Fibroblast of skin of right quadriceps (primary cell): Measurements from ENCODE around the gene CPSF4.
"Not testable (repeated sequence)": the region's sequence is repeated elsewhere in the genome, so short reads cannot be mapped to it uniquely, and the experiment has no call there.

ENCODE experiments used
- DNase-seq: peaks from one replicate; pipeline ENCODE4 v3.0.0-alpha.2; 2013

CPSF4 gene

GRCh38 chr7:99497766-99498545 lies 59.2 kb downstream of the CPSF4 start:
- no peak for DNase-seq

GRCh38 chr7:99498546-99498944 lies 59.8 kb downstream of the CPSF4 start:
- no peak for DNase-seq

- DNase-seq: no peak
Observed at GRCh38 chr7:99499371-99499720, 60.6 kb downstream of the CPSF4 start.

- peak; percentile 91 for DNase-seq
Observed at GRCh38 chr7:99499721-99500636, 61.2 kb downstream of the CPSF4 start, which contains the start of gene ZNF394. ZNF394 (minus strand) TSS chr7:99500281; CDS start chr7:99500093, 188 bp downstream.

GRCh38 chr7:99500637-99501009 lies 61.9 kb downstream of the CPSF4 start:
- no peak for DNase-seq

- not testable (repeated sequence) for DNase-seq
Observed at GRCh38 chr7:99501236-99501635, 62.5 kb downstream of the CPSF4 start.

- DNase-seq: no peak
Observed at GRCh38 chr7:99504281-99504602, 65.5 kb downstream of the CPSF4 start.

- peak; percentile 97 for DNase-seq
Observed at GRCh38 chr7:99504603-99505323, 66.0 kb downstream of the CPSF4 start, which contains the start of gene ZKSCAN5. ZKSCAN5 (plus strand) TSS chr7:99504662; CDS start chr7:99506045, 1,383 bp downstream.

- DNase-seq: no peak
Observed at GRCh38 chr7:99505324-99505662, 66.5 kb downstream of the CPSF4 start.
